ENCODE data around the gene HID1. TPM values are rescaled to one million over a fixed set of nuclear protein-coding genes. Genes with fewer than 3 reads are reported as not detected.

The HID1 gene
- total RNA-seq, 1 experiment from 2014 or later: 12.7 TPM

- Histone ChIP-seq H3K18ac (ENCODE audit: insufficient read length, low read depth, low read length) (no peak overlapping the region), H3K23me2 (ENCODE audit: insufficient read length, low read depth, low read length, poor library complexity, severe bottlenecking) (peaks cover 2% of the 10 kb centered on the region), H2AK5ac (ENCODE audit: insufficient read length, low read length) (no peak overlapping the region), H3K56ac (ENCODE audit: insufficient read length, low read depth, low read length) (no peak overlapping the region), H2AFZ (ENCODE audit: low read length) (no peak overlapping the region), H2BK12ac (ENCODE audit: insufficient read length, low read depth, low read length) (no peak overlapping the region), H2BK5ac (ENCODE audit: insufficient read length, low read length) (no peak overlapping the region), H3K23ac (ENCODE audit: insufficient read length, low read depth, low read length) (no peak overlapping the region), H3K4me1 (ENCODE audit: insufficient read depth, low read length) (no peaks in the 10 kb centered on the region), H2BK15ac (ENCODE audit: low read depth, low read length) (no peak overlapping the region), H3K9ac (ENCODE audit: extremely low read depth, insufficient read length, low read length) (no peak overlapping the region), H3K79me2 (ENCODE audit: insufficient read depth, low read length) (no peaks in the 10 kb centered on the region), H3K27me3 (ENCODE audit: insufficient read depth, low read length) (no peaks in the 10 kb centered on the region), H3K4ac (ENCODE audit: low read depth, low read length) (no peak overlapping the region), H4K5ac (ENCODE audit: insufficient read length, low read depth, low read length) (no peak overlapping the region), H4K20me1 (ENCODE audit: control insufficient read depth, insufficient read depth, insufficient read length) (no peaks in the 10 kb centered on the region), H2BK20ac (ENCODE audit: low read depth, low read length, poor library complexity, severe bottlenecking) (no peak overlapping the region), H2BK120ac (ENCODE audit: low read depth, low read length, poor library complexity, severe bottlenecking) (no peak overlapping the region), H3K14ac (ENCODE audit: insufficient read depth, low read length) (no peak overlapping the region), H3K4me2 (ENCODE audit: insufficient read depth, insufficient read length, low read length) (no peak overlapping the region), H3T11ph (ENCODE audit: low read length) (no peak overlapping the region), H3K9me3 (ENCODE audit: control insufficient read depth, low read depth, low read length) (no peaks in the 10 kb centered on the region), H4K91ac (ENCODE audit: insufficient read length, low read depth, low read length) (no peak overlapping the region), H4K8ac (replicated peaks; ENCODE audit: insufficient read length, low read depth, low read length) (no peak overlapping the region), H3K27ac (ENCODE audit: insufficient read length, low read depth, low read length) (no peak overlapping the region), H3K79me1 (ENCODE audit: insufficient read depth, low read depth, low read length, poor library complexity, severe bottlenecking) (no peaks in the 10 kb centered on the region)
- no peak overlapping the region for H3K4me3 Mint-ChIP-seq
- no CpG with 5 or more reads among the region's 11 CpGs for WGBS (ENCODE audit: extremely low coverage, insufficient read length, low lambda C conversion rate)
- H3K27me3 Mint-ChIP-seq (ENCODE audit: low read depth): peaks cover 19% of the 10 kb centered on the region
- TF ChIP-seq CTCF (conservative IDR thresholded peaks at IDR 0.05): no peak
- H3K9me3 Mint-ChIP-seq: no peaks in the 10 kb centered on the region
- H3K4me1 Mint-ChIP-seq: peaks cover 11 to 22% of the 10 kb centered on the region in 2 experiments
- H3K36me3 Mint-ChIP-seq (ENCODE audit: insufficient read depth in 1 of 3, low read depth in 3 of 3): no peaks in the 10 kb centered on the region; a peak in 1 of 7 replicates
- H3K27ac Mint-ChIP-seq: no peak overlapping the region
- no peak for DNase-seq
Measured at GRCh38 chr17:74953134-74953687, 19.3 kb downstream of the HID1 start.

Data from H9 (cell line).